NCI-H146 (cell line): ENCODE results near the gene JAM3.

Experiments used
- DNase-seq: peaks from one replicate; lab custom pipeline; 2025; lab: John Stamatoyannopoulos, UW

JAM3 gene

GRCh38 chr11:134039726-134040385 lies 29.0 kb upstream of the JAM3 start:
- no peak for DNase-seq

- DNase-seq = no peak
These were observed 28.2 kb upstream of the JAM3 start for GRCh38 chr11:134040386-134041302.

GRCh38 chr11:134041349-134041748 lies 27.5 kb upstream of the JAM3 start:
- no peak for DNase-seq

GRCh38 chr11:134041791-134042696 lies 26.8 kb upstream of the JAM3 start:
- DNase-seq = no peak

- no peak for DNase-seq
These were observed 25.0 kb upstream of the JAM3 start for GRCh38 chr11:134043821-134044420.

- DNase-seq = no peak
These were observed 24.2 kb upstream of the JAM3 start for GRCh38 chr11:134044514-134045284.

- DNase-seq = peak; percentile 56
These were observed 22.9 kb upstream of the JAM3 start for GRCh38 chr11:134045799-134046635.

- no peak for DNase-seq
These were observed 22.0 kb upstream of the JAM3 start for GRCh38 chr11:134046681-134047449.

- DNase-seq = no peak
These were observed 21.3 kb upstream of the JAM3 start for GRCh38 chr11:134047586-134047999.

- DNase-seq = no peak
These were observed 20.8 kb upstream of the JAM3 start for GRCh38 chr11:134048028-134048427.

GRCh38 chr11:134049303-134049702 lies 19.6 kb upstream of the JAM3 start:
- peak; percentile 53 for DNase-seq

GRCh38 chr11:134050541-134051383 lies 18.1 kb upstream of the JAM3 start:
- peak; percentile 97 for DNase-seq

- DNase-seq = no peak
These were observed 16.4 kb upstream of the JAM3 start for GRCh38 chr11:134052395-134052987.

- no peak for DNase-seq
These were observed 15.6 kb upstream of the JAM3 start for GRCh38 chr11:134052988-134053945.

- DNase-seq = no peak
These were observed 13.8 kb upstream of the JAM3 start for GRCh38 chr11:134055029-134055428.

GRCh38 chr11:134060316-134060715 lies 8.6 kb upstream of the JAM3 start:
- DNase-seq = no peak
